Fibroblast of peridontal ligament (primary cell): ENCODE measurements around the gene TMX4.
"Not testable (repeated sequence)": the region's sequence is repeated elsewhere in the genome, so short reads cannot be mapped to it uniquely, and the experiment has no call there.

Experiments
- DNase-seq: peaks from one replicate; pipeline ENCODE4 v3.0.0-alpha.2; 2010; ENCODE audit errors: extremely low read depth

TMX4 gene

DNA sequence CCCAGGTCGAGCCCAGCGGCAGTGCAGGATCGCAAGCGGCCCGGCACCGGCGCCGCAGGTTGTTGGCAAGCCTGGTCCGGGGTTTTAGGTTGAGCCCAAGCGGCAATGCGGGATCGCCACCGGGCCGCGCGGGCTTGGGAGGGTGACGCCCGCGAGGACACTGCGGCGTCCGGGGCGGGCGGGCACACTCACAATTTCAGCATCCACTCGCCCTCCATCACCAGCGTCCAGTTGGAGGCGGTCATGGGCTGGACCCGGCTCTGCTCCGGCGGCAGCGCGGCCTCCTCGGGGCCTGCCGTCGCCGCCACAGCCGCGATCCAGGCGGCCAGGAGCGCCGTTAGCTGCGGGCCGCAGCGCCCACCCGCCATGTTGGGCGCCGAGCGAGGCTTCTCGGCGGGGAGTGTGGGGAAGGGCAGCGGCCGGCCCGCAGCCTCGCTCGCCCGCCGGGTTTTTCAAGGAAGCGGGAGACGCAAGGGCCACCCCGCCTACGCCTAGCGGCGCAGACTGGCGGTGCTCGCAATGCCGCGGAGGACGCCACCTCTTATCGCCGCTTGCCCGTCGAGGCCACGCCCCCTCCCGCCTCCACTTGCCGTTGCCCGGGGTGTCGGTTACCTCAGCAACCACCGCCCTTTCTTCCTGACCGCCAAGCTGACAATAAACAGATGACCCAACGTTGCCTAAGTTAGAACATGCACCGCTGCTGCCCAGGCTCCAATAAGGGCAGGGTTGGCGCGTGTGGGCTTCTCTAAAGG lies at the start of gene TMX4:
Gene TMX4, minus strand, starts transcription at position 516 of the 752 bp plus-strand sequence. Its CDS starts 148 bp downstream, at position 368.
- DNase-seq: peak; percentile 92

DNA sequence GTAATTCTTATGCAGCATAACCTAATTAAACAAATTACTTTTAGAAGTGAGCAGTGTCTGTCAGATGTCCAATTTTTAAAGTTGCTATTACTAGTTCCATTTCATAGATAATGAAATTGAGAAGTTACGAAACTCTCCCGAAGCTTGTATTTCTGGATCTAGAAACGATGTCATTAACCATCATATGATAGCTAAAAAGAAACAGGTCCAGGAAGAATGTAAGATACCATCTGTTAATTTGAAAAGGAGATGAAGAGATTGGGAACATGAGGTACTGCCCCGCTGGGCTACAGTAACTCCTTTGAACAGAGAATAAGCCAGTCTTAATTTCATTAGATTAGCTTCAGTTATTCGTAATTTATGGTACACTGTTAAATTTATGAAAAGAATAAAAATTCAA lies 47.5 kb upstream of the TMX4 start:
- no peak for DNase-seq

- no peak for DNase-seq
Measured at GRCh38 chr20:8066662-8067061, 47.1 kb upstream of the TMX4 start.

GRCh38 chr20:8065691-8066090 lies 46.1 kb upstream of the TMX4 start:
- no peak for DNase-seq

DNA sequence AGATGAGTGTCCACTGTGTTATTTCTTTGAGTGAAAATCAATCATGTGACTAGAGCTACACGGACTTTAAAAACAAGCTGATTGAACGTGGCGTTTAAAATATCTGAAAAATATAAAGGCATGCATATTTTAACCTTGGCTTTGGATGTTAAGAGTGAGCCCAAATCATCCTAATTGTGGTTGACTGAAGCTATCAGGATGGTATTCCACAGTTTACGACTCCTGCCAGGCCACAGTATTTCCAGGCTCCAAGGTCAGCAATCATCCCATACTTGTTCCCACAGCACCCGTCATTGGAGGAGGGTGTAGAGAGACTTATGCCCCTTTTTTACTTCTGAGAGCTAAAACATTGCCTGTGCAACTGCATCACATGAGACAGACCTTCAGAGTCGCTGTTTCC lies 43.2 kb upstream of the TMX4 start:
- peak; percentile 64 for DNase-seq

- no peak for DNase-seq
Measured at GRCh38 chr20:8061861-8062518, 42.4 kb upstream of the TMX4 start.

GRCh38 chr20:8060977-8061376 lies 41.4 kb upstream of the TMX4 start:
- no peak for DNase-seq

GRCh38 chr20:8057871-8058270 lies 38.3 kb upstream of the TMX4 start:
- no peak for DNase-seq

GRCh38 chr20:8055096-8055495 lies 35.5 kb upstream of the TMX4 start:
- DNase-seq: no peak

DNA sequence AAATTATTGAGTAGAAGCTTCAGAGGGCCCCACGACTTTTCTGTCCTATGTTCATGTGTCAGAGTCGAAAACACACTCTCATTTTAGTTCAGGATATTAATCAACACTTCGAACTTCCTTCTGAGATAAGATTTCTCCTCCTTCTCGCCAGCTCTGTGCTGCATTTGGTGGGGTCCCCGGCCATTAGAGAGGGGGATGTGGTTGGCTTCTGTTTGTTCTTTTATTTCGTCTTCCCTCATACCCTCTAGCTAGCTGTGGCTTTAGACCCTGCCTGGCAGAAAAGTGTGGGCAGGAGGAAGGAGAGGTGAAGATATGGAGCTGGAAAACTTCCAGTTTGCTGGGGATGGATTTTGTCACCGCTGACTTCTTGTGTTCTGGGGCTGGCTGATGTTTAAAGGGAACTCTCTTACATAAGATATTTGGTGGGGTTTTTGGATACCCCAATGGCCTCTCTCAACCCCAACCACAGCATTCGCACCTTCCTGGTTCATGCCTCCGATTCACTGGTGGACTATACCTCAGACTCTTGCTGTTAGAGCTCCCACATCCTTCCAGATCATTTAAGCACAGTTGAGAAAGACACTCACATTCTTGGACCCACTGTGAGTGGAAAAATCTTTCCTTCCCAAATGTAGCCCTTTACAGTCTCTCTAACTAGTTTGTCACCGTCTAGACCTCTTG lies 30.7 kb upstream of the TMX4 start:
- no peak for DNase-seq

- peak; percentile 5 for DNase-seq
Measured at GRCh38 chr20:8049310-8049709, 29.7 kb upstream of the TMX4 start.

- DNase-seq: no peak
Measured at GRCh38 chr20:8045946-8046345, 26.4 kb upstream of the TMX4 start.

- peak; percentile 76 for DNase-seq
Measured at GRCh38 chr20:8043687-8044282, 24.2 kb upstream of the TMX4 start.

DNA sequence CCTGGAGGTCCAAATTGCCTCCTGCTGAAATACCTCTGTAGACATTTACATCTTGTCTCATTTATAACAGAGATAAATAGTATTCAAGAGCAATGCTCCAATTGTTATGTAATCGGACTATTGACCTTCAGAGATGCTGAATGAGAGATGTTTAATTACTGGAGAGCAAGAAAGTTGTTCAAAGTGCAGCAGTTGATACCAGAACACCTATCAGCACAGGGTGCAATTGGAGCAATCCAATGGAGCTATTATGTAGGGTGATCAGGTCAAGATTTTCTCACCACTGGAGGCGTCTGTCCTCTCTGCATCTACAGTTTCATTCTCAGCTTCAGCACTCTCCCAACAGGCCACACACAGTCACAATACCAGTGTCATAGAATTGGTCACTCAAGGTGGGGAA lies 19.5 kb upstream of the TMX4 start:
- DNase-seq: no peak

DNA sequence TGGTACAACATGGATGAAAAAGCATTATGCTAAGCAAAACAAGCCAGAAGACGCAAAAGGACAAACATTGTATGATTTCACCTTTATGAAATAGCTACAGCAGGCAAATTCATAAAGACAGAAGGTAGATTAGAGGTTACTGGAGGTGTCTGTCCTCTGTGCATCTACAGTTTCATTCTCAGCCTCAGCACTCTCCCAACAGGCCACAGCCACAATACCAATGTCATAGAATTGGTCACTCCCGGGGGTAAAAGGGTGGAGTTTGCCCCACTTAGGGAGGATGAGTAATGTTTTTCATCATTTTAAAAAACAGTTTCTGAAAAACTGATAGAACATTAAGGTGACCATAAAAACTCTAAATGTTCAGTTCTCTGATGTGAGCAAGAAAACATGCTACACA lies 17.2 kb upstream of the TMX4 start:
- no peak for DNase-seq

GRCh38 chr20:8033151-8033841 lies 13.7 kb upstream of the TMX4 start:
- no peak for DNase-seq

DNA sequence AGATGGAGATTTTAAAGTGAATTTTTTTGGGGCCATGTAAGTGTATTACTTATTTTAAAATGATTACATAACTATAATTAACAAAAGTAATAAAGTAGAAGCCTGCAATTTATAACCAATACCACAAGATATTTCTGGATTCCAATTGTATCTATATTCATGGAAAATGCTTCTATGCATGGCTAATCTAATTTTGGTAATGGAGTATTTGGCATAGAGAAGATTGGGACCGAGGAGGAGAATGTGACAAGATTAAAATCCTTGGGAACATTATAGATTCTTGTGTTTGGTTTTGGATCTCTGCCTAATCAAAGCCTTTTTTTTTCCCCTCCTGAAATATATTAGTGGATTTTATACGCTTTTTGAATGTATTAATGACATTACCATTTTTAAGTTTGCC lies 12.9 kb upstream of the TMX4 start:
- DNase-seq: no peak

DNA sequence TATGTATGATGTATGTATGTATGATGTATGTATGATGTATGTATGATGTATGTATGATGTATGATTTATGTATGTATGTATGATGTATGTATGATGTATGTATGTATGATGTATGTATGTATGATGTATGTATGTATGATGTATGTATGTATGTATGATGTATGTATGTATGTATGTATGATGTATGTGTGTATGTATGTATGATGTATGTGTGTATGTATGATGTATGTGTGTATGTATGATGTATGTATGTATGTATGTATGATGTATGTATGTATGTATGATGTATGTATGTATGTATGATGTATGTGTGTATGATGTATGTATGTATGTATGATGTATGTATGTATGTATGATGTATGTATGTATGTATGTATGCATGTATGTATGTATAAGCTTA lies 12.0 kb upstream of the TMX4 start:
- DNase-seq: not testable (repeated sequence)

DNA sequence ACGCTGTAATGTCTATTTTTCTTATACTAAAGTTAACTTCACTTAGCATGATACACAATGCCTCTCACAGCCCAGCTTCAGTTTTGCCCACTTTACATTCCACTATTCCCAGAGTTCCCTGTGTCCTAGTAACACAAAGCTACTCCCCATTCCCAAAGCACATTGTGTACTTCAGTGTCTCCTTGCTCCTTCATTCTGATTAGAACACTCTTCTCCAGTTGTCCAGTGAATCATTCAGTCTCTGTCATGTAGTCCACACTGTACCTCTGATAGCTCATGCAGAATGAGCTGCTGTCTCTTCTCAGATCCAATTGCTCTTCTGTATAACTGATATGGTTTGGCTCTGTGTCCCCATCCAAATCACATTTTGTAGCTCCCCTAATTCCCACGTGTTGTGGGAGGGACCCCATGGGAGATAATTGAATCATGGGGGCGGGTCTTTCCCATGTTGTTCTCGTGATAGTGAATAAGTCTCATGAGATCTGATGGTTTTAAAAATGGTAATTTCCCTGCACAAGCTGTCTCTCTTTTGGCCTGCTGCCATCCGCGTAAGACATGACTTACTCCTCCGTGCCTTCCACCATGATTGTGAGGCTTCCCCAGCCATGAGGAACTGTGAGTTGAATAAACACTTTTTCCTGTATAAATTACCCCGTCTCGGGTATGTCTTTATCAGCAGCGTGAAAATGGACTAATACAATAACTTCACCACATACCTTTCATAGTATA lies 2.1 kb upstream of the TMX4 start:
- no peak for DNase-seq

DNA sequence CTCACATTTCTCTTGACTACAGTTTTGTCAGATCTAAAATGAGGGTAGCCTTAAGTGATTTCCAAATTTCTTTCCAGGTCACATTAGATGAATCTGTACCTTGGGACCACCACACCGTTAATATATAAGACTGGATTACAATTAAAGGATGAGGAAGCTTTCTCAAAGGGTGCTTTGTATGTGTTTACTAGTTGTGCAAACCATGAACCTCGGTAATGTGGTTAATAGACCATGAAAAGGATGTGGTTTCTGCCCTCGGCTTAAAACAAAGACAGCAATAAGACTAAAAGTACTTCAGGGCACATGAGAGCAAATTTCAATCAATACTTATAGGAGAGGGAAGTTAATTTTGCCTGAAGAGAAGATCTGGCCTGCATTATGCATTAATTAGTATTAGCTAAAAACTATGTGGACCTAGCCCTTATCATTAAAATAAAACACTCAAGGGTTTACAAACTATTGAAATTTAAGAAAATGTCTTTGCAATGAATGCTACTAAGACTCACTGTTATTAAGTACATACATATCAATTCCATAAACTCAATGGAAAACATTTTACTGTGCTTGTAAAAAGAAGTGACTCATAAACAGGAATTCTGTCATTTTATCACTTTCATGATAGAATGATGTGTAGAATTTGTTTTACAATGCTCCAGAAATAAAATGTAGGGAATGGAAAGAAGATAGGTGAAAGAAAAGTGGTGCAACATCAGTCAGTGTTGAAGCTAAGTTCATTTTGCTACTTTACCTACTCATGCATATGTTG lies 936 bp upstream of the TMX4 start:
- DNase-seq: no peak

DNA sequence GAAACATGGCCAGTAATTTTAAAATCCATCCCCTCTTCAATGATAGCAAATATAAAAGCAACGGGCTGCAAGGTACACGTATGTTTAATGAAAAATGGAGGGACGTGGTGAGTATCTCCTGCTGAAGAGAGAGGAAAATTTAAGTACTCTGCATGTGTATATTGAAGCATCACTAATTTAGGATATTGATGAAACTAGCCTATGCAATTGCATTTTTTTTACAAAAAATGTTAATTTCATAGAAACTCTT lies 362 bp upstream of the TMX4 start:
- DNase-seq: no peak
